GM12865 (cell line): ENCODE results near the gene PTX4.

ENCODE experiments used
- DNase-seq: peaks from one replicate; pipeline ENCODE4 v3.0.0; 2010; ENCODE audit warnings: low read depth
- H3K4me3 ChIP-seq: 2 replicates; pipeline ENCODE4 v1.5.1; 2011; ENCODE audit warnings: mild to moderate bottlenecking, low read depth, low read length, control low read depth
- CTCF ChIP-seq: IDR thresholded peaks from 2 replicates; pipeline ENCODE4 v1.5.1; 2011; ENCODE audit warnings: low read length, control low read depth, low read depth, inconsistent platforms; ENCODE audit not compliant: insufficient read depth; ENCODE audit errors: missing control alignments

The PTX4 gene

GRCh38 chr16:1458336-1458976 is 30.3 kb downstream of the PTX4 start:
- no peak for TF ChIP-seq CTCF
- DNase-seq = peak; percentile 28
- no peak overlapping the region for H3K4me3 ChIP-seq

GRCh38 chr16:1457489-1458245 is 31.1 kb downstream of the PTX4 start:
- DNase-seq = no peak
- TF ChIP-seq CTCF = no peak
- H3K4me3 ChIP-seq = no peak overlapping the region

- no peak for DNase-seq
- no peak overlapping the region for H3K4me3 ChIP-seq
- no peak for TF ChIP-seq CTCF
Observed at GRCh38 chr16:1456951-1457350, 31.8 kb downstream of the PTX4 start.

GRCh38 chr16:1455190-1456171 is 33.3 kb downstream of the PTX4 start:
- H3K4me3 ChIP-seq = no peak overlapping the region
- no peak for DNase-seq
- no peak for TF ChIP-seq CTCF

GRCh38 chr16:1454561-1454960 is 34.2 kb downstream of the PTX4 start:
- TF ChIP-seq CTCF = no peak
- DNase-seq = no peak

GRCh38 chr16:1453316-1453715 is 35.4 kb downstream of the PTX4 start:
- no peak for DNase-seq
- TF ChIP-seq CTCF = no peak

More at GRCh38 chr16:1454561-1454960, 34.2 kb downstream of the PTX4 start:
- no peak overlapping the region for H3K4me3 ChIP-seq

More at GRCh38 chr16:1453316-1453715, 35.4 kb downstream of the PTX4 start:
- no peak overlapping the region for H3K4me3 ChIP-seq
